NT2/D1 (cell line): ENCODE data around the gene PKN3.
A peak's percentile ranks its signal among the peaks of the same experiment; 100 is the strongest.

ENCODE experiments used
- DNase-seq: peaks from one replicate; pipeline ENCODE4 v3.0.0-alpha.2; 2011; ENCODE audit warnings: low read depth, low spot score
- H3K27me3 ChIP-seq: 2 replicates; pipeline ENCODE4 v1.6.0; 2011; ENCODE audit warnings: mild to moderate bottlenecking; ENCODE audit not compliant: insufficient read length, insufficient read depth
- H3K36me3 ChIP-seq: 2 replicates; pipeline ENCODE4 v1.6.1; 2011; ENCODE audit warnings: mild to moderate bottlenecking, low read length, mixed read lengths; ENCODE audit not compliant: insufficient read depth, insufficient read length
- H3K4me1 ChIP-seq: 2 replicates; pipeline ENCODE4 v1.5.1; 2011; ENCODE audit not compliant: insufficient read depth, insufficient read length
- H3K4me3 ChIP-seq: 2 replicates; pipeline ENCODE4 v1.5.1; 2011; ENCODE audit warnings: low read depth; ENCODE audit not compliant: insufficient read length
- H3K9ac ChIP-seq: 2 replicates; pipeline ENCODE4 v1.6.0; 2011; ENCODE audit warnings: low read depth; ENCODE audit not compliant: insufficient read length
- H3K9me3 ChIP-seq: 2 replicates; pipeline ENCODE4 v1.5.1; 2011; ENCODE audit warnings: mild to moderate bottlenecking, low read length; ENCODE audit not compliant: insufficient read depth
- SUZ12 ChIP-seq: IDR thresholded peaks from 2 replicates; pipeline ENCODE4 v1.6.1; 2011; ENCODE audit not compliant: insufficient read length, insufficient read depth; ENCODE audit errors: extremely low read depth
- YY1 ChIP-seq: IDR thresholded peaks from 2 replicates; pipeline ENCODE4 v1.6.1; 2011; ENCODE audit not compliant: insufficient read length, insufficient read depth
- ZNF274 ChIP-seq: IDR thresholded peaks from 2 replicates; pipeline ENCODE4 v1.6.1; 2011; ENCODE audit warnings: mild to moderate bottlenecking, low read depth, low read length

The PKN3 gene

DNA sequence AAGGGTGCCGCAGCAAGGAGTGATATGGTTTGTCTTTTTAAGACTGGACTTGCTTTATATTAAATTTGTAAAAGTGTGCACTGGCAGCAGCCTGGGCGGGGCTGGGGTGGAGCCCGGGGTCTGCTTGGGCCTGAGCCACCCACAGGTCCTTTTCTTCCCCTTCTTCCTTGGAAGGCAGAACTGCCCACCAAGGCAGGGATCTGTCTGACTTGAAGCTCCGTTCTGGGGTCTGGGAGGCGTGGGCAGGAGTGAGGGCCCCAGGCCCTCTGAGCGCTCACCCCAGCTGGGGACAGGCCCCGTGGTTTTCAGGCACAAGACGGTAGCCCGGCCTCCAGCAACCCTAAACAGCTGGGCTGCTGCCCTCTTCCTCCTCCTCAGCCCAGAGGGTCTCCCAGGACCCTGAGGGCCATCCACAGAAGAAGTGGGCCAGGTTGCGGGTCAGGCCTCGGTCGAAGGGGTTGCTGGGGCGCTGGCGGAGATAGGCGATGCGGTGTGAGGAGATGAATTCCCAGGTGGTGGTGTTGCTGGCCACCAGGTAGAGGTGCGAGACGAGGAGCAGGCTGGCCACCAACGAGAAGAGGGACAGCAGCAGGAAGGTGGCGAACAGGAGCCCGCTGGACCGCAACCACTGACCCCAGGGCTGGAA lies 18.7 kb downstream of the PKN3 start:
- no peak for DNase-seq
- no peak overlapping the region for H3K9ac ChIP-seq
- TF ChIP-seq SUZ12, result no peak
- no peak for TF ChIP-seq YY1
- no peak for TF ChIP-seq ZNF274
- no peaks in the 10 kb centered on the region for H3K9me3 ChIP-seq
- H3K4me3 ChIP-seq, result no peak overlapping the region
- peaks cover 46% of the 10 kb centered on the region for H3K36me3 ChIP-seq
- no peaks in the 10 kb centered on the region for H3K27me3 ChIP-seq
- H3K4me1 ChIP-seq, result peaks cover 8% of the 10 kb centered on the region

GRCh38 chr9:128721487-128722010 lies 19.2 kb downstream of the PKN3 start:
- Histone ChIP-seq H3K9me3 (no peaks in the 10 kb centered on the region), H3K4me1 (peaks cover 8% of the 10 kb centered on the region), H3K4me3 (no peak overlapping the region), H3K27me3 (no peaks in the 10 kb centered on the region), H3K36me3 (peaks cover 45% of the 10 kb centered on the region), H3K9ac (no peak overlapping the region)
- TF ChIP-seq YY1 (no peak), ZNF274 (no peak), SUZ12 (no peak)
- no peak for DNase-seq

DNA sequence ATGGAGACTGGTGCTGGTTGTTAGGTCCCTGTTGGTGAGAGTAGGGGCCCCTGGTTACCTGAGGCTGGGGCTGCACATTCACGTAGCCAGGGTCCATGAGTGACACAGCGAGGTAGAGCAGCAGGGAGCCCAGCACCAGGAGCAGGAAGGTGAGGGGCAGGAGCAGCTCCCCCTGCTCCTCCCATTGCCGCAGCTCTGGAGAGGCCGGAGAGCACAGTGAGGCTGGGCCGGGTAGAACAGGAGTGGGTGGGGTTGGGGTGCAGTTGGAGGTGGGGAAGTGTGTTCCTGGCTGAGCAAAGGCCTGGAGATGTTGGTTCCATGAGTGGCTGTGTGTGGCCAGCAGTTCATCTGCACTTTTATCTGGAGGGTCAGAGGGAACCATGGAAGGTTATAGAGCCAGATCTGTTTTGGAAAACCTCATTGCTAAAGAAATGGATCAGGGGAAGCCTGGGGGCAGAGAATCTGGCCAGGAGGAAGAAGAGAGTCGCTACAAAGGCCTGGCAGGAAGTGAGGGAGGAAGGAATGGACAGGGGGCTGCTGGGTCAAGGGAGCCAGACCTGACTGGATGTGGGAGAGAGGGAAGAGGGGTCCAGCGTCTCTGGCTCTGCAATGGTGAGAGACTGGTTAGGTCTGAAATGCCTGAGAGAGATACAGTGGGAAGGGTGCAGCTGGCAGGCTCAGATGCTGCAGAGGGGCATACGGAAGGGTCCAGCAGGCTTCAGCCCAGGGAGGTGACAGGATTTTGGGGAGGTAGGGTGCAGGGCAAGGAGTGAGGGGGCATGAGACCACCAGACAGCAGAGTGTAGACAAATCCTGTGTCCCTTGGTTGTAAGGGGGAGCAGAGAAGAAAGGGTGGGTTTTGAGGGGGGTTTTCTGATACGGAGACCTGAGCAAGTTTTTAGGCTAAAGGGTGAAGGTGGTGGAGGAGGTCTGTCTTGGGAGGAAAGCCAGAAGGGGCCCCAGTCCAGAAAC lies 20.4 kb downstream of the PKN3 start:
- Histone ChIP-seq H3K27me3 (no peaks in the 10 kb centered on the region), H3K4me1 (peaks cover 8% of the 10 kb centered on the region), H3K9me3 (no peaks in the 10 kb centered on the region), H3K9ac (peak overlapping the region; percentile 99), H3K36me3 (peaks cover 39% of the 10 kb centered on the region), H3K4me3 (peak overlapping the region; percentile 94)
- no peak for TF ChIP-seq YY1
- TF ChIP-seq SUZ12, result no peak
- no peak for TF ChIP-seq ZNF274
- DNase-seq, result no peak

DNA sequence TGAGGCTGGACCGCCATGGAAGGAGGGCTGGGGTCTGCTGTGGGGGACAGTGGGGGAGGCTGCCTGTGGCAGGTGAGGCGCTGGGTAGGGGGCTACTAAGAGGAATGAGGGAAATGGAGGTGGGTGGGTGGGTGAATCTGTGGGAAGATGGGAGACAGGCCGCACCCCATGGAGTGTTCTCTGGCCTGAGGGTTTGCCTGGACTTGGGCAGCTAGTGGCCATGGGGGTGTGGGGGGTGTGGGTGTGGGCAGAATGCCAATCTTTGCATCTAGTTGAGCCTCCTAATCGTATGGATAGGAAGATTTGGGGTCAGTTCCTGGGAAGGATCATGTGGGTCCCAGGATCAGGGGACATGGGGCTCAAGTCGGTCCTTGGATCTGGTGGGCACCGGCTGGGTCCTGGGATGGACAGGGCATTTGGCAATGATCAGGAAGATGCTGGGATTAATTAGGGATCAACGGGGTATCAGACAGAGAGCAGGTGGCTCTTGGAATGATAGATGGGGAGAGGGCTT lies 21.1 kb downstream of the PKN3 start:
- H3K36me3 ChIP-seq, result peaks cover 37% of the 10 kb centered on the region
- no peaks in the 10 kb centered on the region for H3K9me3 ChIP-seq
- H3K9ac ChIP-seq, result peak overlapping the region; percentile 99
- H3K27me3 ChIP-seq, result no peaks in the 10 kb centered on the region
- TF ChIP-seq ZNF274 (no peak), SUZ12 (no peak), YY1 (no peak)
- no peak for DNase-seq
- H3K4me1 ChIP-seq, result peaks cover 7% of the 10 kb centered on the region
- peak overlapping the region; percentile 94 for H3K4me3 ChIP-seq

DNA sequence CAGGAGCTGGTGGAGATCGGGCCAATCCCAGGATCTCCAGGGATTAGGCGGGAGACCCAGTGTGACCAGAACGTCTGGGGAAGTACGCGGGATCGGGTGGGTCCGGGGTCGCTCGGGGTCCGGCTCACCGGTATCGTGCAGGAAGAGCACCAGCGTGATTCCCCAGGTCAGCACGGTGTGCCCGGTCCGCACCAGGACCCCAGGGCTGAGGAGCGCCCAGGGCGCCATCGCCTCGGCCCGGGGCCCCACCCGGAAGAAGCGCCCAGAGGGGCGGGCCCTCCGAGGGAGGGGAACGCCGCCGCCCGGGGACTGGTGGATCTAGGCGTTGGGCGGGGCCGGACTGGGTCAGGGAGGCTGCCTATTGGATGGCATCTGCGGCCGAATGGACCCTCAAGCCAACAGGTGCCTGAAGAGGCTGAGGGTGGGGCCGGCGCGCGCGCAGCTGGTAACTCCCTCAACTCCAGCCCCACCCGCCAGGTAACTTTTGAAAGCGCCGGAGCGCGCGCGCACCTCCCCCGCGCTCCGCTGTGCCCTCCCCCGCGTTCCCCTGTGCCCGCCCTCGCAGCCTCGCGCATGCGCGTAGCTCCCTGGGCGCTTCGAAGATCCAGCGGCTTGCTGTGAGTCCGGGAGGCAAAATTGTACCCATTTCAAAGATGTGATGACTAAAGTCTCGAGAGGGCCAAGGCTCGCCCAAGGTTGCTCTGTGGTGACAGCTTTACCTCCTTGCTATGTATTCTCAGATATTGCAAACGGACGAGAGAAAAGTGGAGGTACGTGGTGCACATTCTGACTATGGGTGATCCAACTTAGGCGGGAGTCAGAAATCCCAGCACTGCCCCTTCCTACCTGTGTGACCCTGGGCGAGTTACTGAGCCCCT lies 21.8 kb downstream of the PKN3 start, which contains the start of gene ZDHHC12:
TSS of gene ZDHHC12 (minus strand) at position 262 of the 878 bp plus-strand sequence. CDS start at position 228, 34 bp downstream.
- TF ChIP-seq SUZ12 (no peak), ZNF274 (no peak), YY1 (no peak)
- H3K27me3 ChIP-seq, result no peaks in the 10 kb centered on the region
- DNase-seq, result peak; percentile 98

GRCh38 chr9:128724744-128725211 lies 22.5 kb downstream of the PKN3 start:
- Histone ChIP-seq H3K4me3 (peak overlapping the region; percentile 65), H3K9me3 (no peaks in the 10 kb centered on the region), H3K9ac (peak overlapping the region; percentile 67), H3K4me1 (peaks cover 12% of the 10 kb centered on the region), H3K27me3 (no peaks in the 10 kb centered on the region), H3K36me3 (peaks cover 31% of the 10 kb centered on the region)
- TF ChIP-seq YY1 (no peak), SUZ12 (no peak), ZNF274 (no peak)
- peak; percentile 55 for DNase-seq

More for the DNA sequence above, 21.8 kb downstream of the PKN3 start, which contains the start of gene ZDHHC12:
- Histone ChIP-seq H3K36me3 (peaks cover 34% of the 10 kb centered on the region), H3K9ac (peak within 1 kb of the TSS; percentile 99), H3K9me3 (no peaks in the 10 kb centered on the region), H3K4me3 (peak within 1 kb of the TSS; percentile 94), H3K4me1 (peaks cover 7% of the 10 kb centered on the region)
